NCI-H510A (cell line): Measurements from ENCODE around the gene ARHGEF28.

ENCODE experiments used
- DNase-seq: peaks from one replicate; lab custom pipeline; 2025; lab: John Stamatoyannopoulos, UW

The ARHGEF28 gene

GRCh38 chr5:73859696-73860095 lies 233.7 kb downstream of the ARHGEF28 start:
- no peak for DNase-seq

GRCh38 chr5:73861313-73861988 lies 235.5 kb downstream of the ARHGEF28 start:
- DNase-seq: no peak

DNA sequence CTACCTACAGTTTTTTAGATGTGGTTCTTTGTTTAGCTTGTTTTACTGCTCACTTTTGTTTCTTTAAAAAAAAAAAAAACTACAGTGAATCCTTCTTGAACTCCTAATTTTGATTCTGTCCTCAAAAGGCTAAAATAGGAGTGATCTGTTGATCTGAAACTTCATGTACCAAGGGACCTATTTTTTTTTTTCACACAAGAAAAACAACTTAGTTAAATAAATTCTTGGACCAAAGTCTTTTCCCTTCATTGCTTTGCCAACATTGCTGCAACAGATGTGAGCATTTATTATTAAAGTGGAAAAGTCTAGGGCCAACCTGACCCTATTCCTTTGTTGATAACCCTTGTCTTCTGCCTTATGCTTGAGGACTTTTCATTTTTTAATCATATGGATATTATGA lies 236.8 kb downstream of the ARHGEF28 start:
- no peak for DNase-seq

GRCh38 chr5:73863876-73864275 lies 237.9 kb downstream of the ARHGEF28 start:
- DNase-seq: no peak

- DNase-seq: no peak
Observed at GRCh38 chr5:73865315-73865714, 239.3 kb downstream of the ARHGEF28 start.

- no peak for DNase-seq
Observed at GRCh38 chr5:73867345-73868335, 241.6 kb downstream of the ARHGEF28 start.

GRCh38 chr5:73883646-73884045 lies 257.6 kb downstream of the ARHGEF28 start:
- DNase-seq: no peak

DNA sequence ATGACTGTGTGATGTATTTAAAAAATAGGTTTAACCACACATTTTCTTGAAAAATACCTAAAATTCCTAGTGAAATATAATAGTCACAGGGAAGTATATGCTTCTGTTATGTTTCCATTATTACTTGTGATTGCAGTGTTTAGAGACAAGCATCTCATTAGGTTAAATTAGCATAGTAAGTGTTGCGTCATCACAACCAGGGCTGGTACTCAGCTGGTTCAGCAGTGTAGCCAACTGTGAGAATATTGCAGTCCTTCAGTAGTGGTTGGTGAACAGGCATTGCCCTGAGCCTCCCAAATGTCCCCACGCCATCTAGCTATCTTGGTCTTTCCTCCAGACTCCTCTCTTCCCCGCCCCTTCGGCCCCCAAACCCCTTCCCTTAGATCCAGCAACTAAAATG lies 261.7 kb downstream of the ARHGEF28 start:
- no peak for DNase-seq

- no peak for DNase-seq
Observed at GRCh38 chr5:73890569-73890968, 264.6 kb downstream of the ARHGEF28 start.

DNA sequence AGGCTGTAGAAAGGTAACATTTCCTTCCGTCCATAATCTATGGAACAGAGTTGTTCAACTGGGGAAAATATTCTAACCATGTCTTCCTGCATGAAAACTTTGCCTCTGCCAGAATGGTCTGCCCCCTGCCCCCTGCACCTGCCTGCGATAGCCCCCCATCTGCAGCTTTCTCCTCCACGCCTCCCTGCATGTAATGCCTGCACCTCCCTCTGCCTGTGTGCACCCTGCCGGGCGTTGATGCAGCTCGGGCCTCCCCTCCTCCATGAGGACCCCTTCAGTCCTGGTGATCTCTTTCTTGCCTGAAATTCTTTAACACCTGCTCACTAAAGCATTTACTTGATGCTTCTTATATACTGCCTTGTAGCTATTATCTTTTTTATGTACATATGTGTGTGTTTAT lies 266.2 kb downstream of the ARHGEF28 start:
- DNase-seq: no peak

GRCh38 chr5:73892806-73893205 lies 266.8 kb downstream of the ARHGEF28 start:
- DNase-seq: no peak

DNA sequence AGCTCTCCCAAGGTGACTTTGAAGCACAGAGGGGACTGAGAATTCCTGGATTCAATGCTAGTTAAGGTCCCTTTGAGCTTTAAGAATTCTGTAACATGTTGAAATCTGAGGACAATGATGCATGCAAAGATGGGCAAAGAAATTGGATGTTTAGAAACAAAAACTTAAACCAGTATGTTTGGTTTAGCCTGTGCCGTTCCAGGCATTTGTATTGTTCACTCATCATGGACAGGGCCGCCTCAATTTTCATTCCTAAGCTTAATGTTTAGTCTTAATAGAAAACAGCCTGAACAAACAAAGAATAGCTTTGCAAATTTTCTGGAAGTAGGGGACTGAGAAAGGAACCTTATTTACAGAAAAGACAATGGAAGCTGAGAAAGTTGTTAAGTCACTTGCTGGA lies 267.8 kb downstream of the ARHGEF28 start:
- no peak for DNase-seq

DNA sequence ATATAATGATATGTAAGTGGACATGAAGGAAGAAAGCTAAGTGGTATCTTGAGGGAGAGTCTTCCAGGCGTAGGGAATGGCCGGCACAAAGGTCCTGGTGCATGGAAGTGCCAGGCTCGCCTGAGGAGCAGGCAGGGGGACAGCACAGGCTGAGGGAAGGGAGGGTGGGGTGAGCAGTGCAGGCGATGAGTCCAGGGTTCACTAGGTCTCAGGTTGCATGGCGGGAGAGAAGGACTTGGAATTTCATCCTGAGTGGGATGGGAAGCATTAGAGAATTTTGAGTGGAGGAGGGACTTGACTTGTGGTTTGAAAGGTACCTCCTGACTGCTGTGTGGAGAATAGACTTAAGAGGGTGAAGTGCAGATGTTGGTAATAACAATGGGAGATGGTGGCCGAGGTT lies 268.9 kb downstream of the ARHGEF28 start:
- DNase-seq: no peak

GRCh38 chr5:73895471-73895870 lies 269.5 kb downstream of the ARHGEF28 start:
- no peak for DNase-seq

GRCh38 chr5:73896097-73896496 lies 270.1 kb downstream of the ARHGEF28 start:
- DNase-seq: no peak

DNA sequence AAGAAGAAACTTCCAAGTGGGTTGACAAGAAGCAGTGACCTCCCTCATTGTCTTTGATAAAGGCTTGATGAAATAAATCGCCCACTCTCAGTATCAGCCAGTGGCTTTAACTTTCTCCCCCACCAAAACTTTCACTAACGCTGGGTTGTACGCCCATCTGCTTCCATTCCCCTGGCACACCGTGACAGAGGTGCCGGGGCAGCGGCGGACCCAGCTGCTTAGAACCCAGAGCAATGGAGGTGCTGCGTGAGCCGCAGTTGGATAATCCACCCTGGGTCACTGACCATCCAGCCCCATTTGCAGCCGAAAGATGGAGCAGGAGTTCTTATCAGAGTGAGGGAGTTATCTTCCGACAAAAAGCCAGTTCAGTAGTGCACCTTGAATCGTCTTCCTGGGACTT lies 270.7 kb downstream of the ARHGEF28 start:
- no peak for DNase-seq

DNA sequence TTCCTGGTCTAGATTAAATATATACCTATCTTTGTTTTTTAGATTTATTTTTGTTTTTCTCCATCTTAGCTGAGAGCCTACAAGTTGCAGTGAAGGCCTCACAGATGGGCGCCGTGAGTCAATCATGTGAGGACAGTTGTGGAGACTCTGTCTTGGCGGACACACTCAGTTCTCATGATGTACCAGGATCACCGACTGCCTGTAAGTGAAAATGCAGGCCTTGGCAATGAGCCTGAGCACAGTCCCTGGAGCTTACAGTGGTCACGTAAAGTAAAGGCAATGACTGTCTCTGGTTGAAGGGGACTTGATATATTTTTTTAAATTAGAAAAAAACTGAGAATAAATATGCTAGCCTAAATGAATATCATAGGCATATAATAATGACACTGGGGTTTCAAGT lies 271.9 kb downstream of the ARHGEF28 start:
- no peak for DNase-seq

GRCh38 chr5:73899055-73899454 lies 273.1 kb downstream of the ARHGEF28 start:
- no peak for DNase-seq

DNA sequence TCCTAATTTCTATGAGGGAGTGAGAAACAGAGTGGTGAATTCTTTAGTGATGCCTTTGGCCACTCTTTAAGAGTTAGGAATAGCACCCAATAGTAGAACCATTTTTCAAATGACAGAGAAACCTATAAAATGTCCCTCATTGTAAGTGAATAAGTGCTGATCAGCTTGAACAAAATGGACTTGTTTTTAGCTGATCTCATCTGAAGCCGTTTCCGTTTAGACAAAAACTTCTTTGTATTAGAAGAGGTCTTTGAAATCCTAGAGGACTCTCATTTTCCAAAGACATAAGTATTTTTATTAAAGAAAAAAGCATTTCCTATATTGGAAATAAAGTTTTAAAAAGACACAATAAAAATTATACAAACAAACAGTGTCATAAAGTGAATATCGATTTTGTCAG lies 273.9 kb downstream of the ARHGEF28 start:
- DNase-seq: no peak

DNA sequence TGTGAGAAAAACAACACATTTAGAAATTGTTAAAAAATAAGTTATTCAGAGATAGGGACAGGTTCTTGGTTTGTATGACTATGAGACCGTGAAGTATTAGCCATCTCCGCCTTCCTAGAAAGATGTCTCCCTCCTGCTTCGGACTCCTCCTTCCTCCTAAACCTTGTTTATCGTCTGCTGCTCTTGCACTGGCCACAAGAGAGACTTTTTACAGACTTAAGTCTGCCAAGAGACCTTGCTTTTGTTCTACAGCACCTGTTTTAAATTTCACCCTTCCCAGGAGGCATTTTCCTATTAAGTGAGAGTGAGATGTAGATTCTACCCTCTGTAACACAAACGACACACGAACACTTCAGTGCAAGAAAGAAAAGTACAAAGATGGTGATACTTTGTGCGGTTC lies 274.6 kb downstream of the ARHGEF28 start:
- DNase-seq: no peak

GRCh38 chr5:73901043-73901442 lies 275.0 kb downstream of the ARHGEF28 start:
- no peak for DNase-seq

GRCh38 chr5:73901455-73901854 lies 275.5 kb downstream of the ARHGEF28 start:
- no peak for DNase-seq

DNA sequence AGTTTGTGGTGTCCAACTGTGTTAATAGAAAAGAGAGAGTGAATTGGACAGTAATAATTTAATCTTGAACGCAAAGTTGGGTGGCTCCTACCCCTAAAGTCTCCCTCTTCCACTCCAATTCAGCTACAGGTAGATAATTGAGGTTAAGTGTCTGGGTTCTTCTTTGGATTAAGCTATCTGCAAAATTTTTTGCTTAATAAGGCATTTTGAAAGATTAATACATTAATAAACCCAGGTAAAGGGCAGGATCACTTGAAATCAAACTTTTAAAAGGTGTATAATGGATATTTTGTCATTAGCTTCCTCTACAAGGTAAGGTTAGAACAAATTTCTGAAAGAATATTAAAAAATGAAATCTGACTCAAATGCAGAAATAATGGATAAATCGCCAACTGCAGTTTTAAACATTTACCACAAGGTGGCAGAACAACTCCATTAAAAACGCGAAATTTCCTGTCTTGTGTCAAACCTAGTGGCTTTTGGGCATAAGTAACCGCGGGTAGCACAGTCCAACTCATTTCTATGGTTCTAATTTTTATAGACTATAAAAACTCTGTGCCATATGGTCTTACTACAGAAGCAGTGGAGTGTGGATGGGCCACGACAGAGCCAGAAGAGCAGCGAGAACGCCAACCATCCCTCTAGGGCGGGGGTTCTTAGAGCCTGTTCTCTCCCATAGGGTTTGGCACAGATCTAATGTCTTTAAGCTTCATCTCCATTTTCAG lies 276.5 kb downstream of the ARHGEF28 start:
- DNase-seq: no peak
